ENCODE data around the gene HAS3.

HAS3 gene

GRCh38 chr16:69157196-69157595 lies 51.7 kb downstream of the HAS3 start:
- DNase-seq: peak in 1 of 2 donors; percentile 13

GRCh38 chr16:69160192-69160591 lies 54.7 kb downstream of the HAS3 start:
- no peak for DNase-seq

- DNase-seq: no peak
These were observed 60.1 kb downstream of the HAS3 start for GRCh38 chr16:69165584-69165983.

- no peak for DNase-seq
These were observed 60.9 kb downstream of the HAS3 start for GRCh38 chr16:69166221-69166833.

GRCh38 chr16:69166946-69167930 lies 61.8 kb downstream of the HAS3 start:
- DNase-seq: no peak

Measured in hippocampal formation (tissue), 2 donors.